ENCODE results near the gene ARHGEF26. TPM values are rescaled to one million over a fixed set of nuclear protein-coding genes. Genes with fewer than 3 reads are reported as not detected.

ARHGEF26 gene
- total RNA-seq, 6 experiments from 2014 or later: 8.7 to 42.3 (median 24.5) TPM

- intact Hi-C loops (cut with DNase I): no loop called here
- H3K4me1 ChIP-seq: no peaks in the 10 kb centered on the region
- no peak overlapping the region for H3K4me3 ChIP-seq
- H3K9me3 ChIP-seq: no peaks in the 10 kb centered on the region
- no peak for DNase-seq
- ATAC-seq: no peak
- no peak overlapping the region for H3K27ac ChIP-seq
- no peaks in the 10 kb centered on the region for H3K27me3 ChIP-seq
- TF ChIP-seq, protein P1, sequence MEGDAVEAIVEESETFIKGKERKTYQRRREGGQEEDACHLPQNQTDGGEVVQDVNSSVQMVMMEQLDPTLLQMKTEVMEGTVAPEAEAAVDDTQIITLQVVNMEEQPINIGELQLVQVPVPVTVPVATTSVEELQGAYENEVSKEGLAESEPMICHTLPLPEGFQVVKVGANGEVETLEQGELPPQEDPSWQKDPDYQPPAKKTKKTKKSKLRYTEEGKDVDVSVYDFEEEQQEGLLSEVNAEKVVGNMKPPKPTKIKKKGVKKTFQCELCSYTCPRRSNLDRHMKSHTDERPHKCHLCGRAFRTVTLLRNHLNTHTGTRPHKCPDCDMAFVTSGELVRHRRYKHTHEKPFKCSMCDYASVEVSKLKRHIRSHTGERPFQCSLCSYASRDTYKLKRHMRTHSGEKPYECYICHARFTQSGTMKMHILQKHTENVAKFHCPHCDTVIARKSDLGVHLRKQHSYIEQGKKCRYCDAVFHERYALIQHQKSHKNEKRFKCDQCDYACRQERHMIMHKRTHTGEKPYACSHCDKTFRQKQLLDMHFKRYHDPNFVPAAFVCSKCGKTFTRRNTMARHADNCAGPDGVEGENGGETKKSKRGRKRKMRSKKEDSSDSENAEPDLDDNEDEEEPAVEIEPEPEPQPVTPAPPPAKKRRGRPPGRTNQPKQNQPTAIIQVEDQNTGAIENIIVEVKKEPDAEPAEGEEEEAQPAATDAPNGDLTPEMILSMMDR (IDR thresholded peaks at IDR 0.05): no peak
- TF ChIP-seq POLR2A (IDR thresholded peaks at IDR 0.05): no peak
- H3K36me3 ChIP-seq: no peaks in the 10 kb centered on the region
- WGBS (ENCODE audit: insufficient coverage, low coverage, low lambda C conversion rate, missing lambda C conversion rate): 75% methylated on average over 10 of the region's 10 CpGs
Observed at GRCh38 chr3:154180836-154181691, 59.9 kb downstream of the ARHGEF26 start.

DNA sequence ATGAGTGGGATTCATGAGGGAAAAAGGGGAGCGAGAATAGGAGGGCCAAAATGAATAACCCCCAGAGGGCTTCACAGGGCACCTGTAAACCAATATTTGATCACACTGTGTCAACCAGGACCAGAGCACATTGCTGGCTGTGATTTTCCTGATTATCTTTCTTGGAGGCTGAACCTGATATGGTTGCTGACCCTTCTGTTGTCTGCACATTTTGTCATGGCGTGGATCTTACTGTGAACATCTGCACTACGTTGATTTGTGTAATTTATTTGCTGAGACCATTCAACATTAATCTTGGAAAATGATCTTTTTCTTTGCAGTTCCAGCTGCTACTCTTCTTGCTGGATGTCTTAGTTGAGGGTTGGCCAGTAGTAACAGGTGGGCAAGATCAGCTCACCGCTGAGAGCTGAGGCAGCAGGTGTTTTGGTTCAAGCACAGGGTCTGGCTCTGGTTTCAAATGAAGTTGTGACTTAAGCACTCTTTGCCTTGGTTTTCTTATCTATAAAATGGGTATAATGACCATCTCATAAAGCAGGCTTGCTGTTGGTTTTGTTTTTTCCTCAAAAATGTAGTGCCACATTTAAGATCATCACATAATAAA is 61.2 kb downstream of the ARHGEF26 start:
- Histone ChIP-seq H3K4me1 (no peaks in the 10 kb centered on the region), H3K36me3 (no peaks in the 10 kb centered on the region), H3K9me3 (no peaks in the 10 kb centered on the region), H3K27ac (no peak overlapping the region), H3K27me3 (no peaks in the 10 kb centered on the region), H3K4me3 (no peak overlapping the region)
- DNase-seq (no peak), ATAC-seq (no peak)
- intact Hi-C loops (cut with DNase I): no loop called here
- WGBS (ENCODE audit: insufficient coverage, low coverage, low lambda C conversion rate, missing lambda C conversion rate): 79% methylated on average over 2 of the region's 4 CpGs
- TF ChIP-seq, protein P1 (IDR thresholded peaks at IDR 0.05): no peak
- no peak for TF ChIP-seq POLR2A (IDR thresholded peaks at IDR 0.05)

DNA sequence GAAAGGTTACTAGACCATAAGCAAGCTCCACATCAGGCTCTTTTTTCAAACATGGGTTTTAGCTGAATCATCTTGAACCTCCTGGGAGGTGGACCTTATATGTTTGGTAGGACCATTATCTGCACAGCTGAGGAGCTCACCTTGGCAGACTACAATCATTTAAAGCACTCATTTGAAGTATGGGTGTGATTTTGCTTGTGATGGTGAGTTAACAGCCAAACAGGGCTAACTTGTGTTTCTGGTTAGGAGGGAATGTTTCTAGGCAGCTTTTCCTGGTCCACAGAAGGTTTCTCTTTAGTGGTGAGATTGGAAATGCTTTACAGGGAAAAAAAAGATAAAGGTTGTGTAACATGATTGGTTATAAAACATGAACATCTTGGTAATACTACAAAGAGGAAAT is 61.8 kb downstream of the ARHGEF26 start:
- DNase-seq (no peak), ATAC-seq (no peak)
- Histone ChIP-seq H3K27ac (no peak overlapping the region), H3K4me1 (no peaks in the 10 kb centered on the region), H3K36me3 (peaks cover 0 to 5% (median 1%) of the 10 kb centered on the region in 4 donors), H3K9me3 (no peaks in the 10 kb centered on the region), H3K4me3 (no peak overlapping the region), H3K27me3 (no peaks in the 10 kb centered on the region)
- TF ChIP-seq, protein P1 (IDR thresholded peaks at IDR 0.05): no peak
- no peak for TF ChIP-seq POLR2A (IDR thresholded peaks at IDR 0.05)
- intact Hi-C loops (cut with DNase I): no loop called here

DNA sequence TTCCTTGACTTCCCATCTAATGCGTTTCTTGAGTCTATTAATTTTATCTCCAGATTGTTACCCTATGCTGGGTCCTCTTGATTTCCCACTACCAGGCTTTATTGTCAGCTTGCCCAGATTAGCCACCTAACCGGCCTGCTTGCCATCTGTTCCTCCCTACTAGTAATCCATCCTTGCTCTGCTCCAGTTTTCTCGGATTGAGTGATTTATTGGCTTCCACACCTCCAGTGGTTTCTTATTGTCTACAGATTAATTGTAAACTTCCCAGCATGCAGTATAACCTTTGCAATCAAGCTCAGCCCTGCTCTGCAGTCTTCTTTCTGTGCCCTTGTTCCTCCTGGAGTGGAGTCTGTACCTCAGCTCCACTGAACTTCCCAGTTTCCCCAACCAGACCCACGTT is 63.4 kb downstream of the ARHGEF26 start:
- no peak overlapping the region for H3K27ac ChIP-seq
- TF ChIP-seq, protein P1 (IDR thresholded peaks at IDR 0.05): no peak
- TF ChIP-seq POLR2A (IDR thresholded peaks at IDR 0.05): no peak
- DNase-seq (no peak), ATAC-seq (no peak)
- peaks cover 0 to 11% (median 3%) of the 10 kb centered on the region in 4 donors for H3K36me3 ChIP-seq
- 88% methylated on average over 4 of the region's 4 CpGs for WGBS (ENCODE audit: insufficient coverage, low coverage, low lambda C conversion rate, missing lambda C conversion rate)
- peaks cover 0 to 6% (median 0%) of the 10 kb centered on the region in 4 donors for H3K4me1 ChIP-seq
- no peaks in the 10 kb centered on the region for H3K27me3 ChIP-seq
- H3K4me3 ChIP-seq: no peak overlapping the region
- intact Hi-C loops (cut with DNase I): no loop called here
- no peaks in the 10 kb centered on the region for H3K9me3 ChIP-seq
